ENCODE measurements around the gene MBTD1. TPM values are rescaled to one million over a fixed set of nuclear protein-coding genes. Genes with fewer than 3 reads are reported as not detected.

MBTD1 gene
- total and polyA plus RNA-seq, 8 donors: 10.0 to 64.9 (median 52.3) TPM

DNA sequence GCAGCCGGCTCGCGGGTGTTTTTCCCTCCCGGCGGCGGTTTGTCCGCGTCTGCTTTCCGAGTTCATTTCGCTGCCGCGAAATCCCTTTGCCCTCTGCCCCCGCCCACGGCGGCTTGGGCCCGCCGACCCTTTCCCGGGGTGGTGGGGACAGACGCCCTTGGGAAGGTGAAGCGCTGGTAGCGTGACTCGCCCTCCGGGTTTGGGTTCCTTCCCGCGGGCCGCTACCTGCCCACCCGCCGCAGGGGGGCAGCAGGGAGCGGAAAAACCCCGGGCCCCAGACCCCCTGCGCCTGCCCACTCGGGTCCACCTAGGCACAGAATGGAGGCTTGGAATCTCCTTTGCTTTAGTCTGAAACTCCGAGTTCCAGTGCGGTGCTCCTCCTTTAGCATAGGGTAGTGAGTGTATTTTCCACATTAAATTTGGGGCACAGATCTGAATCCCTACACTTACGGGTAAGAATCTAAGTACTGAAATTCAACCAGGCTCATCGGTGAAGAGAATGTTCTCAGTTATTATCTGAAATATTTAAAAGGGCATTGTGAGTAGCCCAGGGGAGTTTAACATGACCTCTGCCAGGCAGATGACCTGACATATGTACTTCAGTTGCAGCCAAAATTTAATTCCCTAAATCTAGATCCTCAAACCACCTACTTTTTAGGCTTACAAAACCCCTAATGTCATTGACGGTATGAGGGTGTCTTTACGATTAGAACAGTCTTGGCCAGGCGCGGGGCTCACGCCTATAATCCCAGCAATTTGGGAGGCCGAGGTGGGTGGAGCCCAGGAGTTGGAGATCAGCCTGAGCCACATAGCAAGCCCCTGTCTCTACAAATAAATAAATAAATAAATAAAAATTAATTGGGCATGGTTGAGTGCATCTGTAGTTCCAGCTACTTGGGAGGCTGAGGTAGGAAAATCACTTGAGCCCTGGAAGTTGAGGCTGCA lies 92.6 kb downstream of the MBTD1 start:
- no peaks in the 10 kb centered on the region for H3K9me3 ChIP-seq
- ATAC-seq: peak; percentile 59
- H3K36me3 ChIP-seq: peaks cover 0 to 49% of the 10 kb centered on the region in 2 donors
- peak overlapping the region; percentile 84 to 97 for H3K4me3 ChIP-seq
- DNase-seq: peak in 3 of 4 donors; percentile 48 to 89 (median 62)
- intact Hi-C loops (cut with DNase I): no loop called here
- peak overlapping the region; percentile 88 to 95 for H3K27ac ChIP-seq
- H3K4me1 ChIP-seq: peaks cover 0 to 28% of the 10 kb centered on the region in 2 donors
- no peaks in the 10 kb centered on the region for H3K27me3 ChIP-seq
- TF ChIP-seq, protein P1, sequence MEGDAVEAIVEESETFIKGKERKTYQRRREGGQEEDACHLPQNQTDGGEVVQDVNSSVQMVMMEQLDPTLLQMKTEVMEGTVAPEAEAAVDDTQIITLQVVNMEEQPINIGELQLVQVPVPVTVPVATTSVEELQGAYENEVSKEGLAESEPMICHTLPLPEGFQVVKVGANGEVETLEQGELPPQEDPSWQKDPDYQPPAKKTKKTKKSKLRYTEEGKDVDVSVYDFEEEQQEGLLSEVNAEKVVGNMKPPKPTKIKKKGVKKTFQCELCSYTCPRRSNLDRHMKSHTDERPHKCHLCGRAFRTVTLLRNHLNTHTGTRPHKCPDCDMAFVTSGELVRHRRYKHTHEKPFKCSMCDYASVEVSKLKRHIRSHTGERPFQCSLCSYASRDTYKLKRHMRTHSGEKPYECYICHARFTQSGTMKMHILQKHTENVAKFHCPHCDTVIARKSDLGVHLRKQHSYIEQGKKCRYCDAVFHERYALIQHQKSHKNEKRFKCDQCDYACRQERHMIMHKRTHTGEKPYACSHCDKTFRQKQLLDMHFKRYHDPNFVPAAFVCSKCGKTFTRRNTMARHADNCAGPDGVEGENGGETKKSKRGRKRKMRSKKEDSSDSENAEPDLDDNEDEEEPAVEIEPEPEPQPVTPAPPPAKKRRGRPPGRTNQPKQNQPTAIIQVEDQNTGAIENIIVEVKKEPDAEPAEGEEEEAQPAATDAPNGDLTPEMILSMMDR (IDR thresholded peaks at IDR 0.05): peak; percentile 73 to 77

DNA sequence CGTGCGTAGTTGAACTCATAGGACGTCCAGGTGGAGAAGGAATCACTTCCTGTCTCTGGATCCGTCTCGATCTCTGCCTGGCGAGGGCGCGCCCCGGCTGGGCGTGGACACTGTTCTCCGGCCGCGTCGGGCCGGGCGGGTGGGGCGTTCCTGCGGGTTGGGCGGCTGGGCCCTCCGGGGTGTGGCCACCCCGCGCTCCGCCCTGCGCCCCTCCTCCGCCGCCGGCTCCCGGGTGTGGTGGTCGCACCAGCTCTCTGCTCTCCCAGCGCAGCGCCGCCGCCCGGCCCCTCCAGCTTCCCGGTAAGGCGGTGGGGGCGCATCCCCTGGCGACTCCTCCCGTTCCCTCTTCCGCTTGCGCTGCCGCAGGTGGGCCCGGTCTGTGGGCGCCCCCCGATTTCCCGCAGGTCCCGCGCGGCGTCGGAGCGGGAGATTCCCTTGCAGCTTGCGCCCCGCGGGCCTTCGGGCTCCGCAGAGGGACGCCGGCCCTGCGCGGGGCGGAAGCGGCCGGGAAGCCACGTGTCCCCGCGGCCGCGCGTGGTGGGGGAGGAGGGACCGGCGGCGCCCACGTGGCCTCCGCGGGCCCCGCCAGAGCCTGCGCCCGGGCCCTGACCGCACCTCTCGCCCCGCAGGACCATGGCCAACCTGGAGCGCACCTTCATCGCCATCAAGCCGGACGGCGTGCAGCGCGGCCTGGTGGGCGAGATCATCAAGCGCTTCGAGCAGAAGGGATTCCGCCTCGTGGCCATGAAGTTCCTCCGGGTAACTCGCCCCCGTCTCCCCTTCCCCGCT lies 93.5 kb downstream of the MBTD1 start, which contains the start of gene NME2:
TSS of gene NME2 (plus strand) at position 214 of the 789 bp plus-strand sequence. CDS start at position 634, 420 bp downstream.
- Histone ChIP-seq H3K27me3 (no peaks in the 10 kb centered on the region), H3K36me3 (peaks cover 0 to 49% of the 10 kb centered on the region in 2 donors), H3K27ac (peak within 1 kb of the TSS; percentile 88 to 95), H3K4me1 (peaks cover 0 to 28% of the 10 kb centered on the region in 2 donors), H3K4me3 (peak within 1 kb of the TSS; percentile 84 to 97), H3K9me3 (no peaks in the 10 kb centered on the region)
- ATAC-seq: peak; percentile 97
- TF ChIP-seq, protein P1 (IDR thresholded peaks at IDR 0.05): no peak
- peak; percentile 80 to 98 (median 92) for DNase-seq
- intact Hi-C loops (cut with DNase I): no loop called here

DNA sequence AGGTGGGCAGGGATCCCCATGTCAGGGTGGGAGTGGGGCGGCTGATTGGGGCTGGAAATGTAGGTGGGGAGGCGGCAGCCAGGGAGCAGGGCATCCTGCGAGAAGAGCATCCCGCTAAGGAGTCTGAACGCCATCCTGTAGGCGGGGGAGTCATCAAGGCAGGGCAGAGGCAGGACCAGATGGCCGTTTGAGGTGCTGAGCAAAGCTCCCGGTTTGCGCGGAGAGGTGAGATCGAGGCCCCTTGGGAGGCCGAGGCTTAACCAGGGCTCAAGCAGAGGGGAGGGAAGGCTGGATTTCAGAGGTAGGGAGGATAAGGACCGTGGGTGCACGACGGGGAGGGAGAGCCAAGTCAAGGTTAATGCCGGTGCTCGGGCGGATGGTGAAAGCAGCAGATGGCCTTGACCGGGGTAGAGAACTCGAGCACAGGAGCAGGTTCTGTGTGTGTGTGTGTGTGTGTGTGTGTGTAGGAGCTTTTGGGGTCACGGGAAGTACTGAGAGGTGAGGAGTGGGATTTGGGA lies 94.1 kb downstream of the MBTD1 start:
- Histone ChIP-seq H3K36me3 (peaks cover 0 to 49% of the 10 kb centered on the region in 2 donors), H3K27ac (peak overlapping the region; percentile 88 to 95), H3K27me3 (no peaks in the 10 kb centered on the region), H3K4me3 (peak overlapping the region; percentile 84 to 97), H3K9me3 (no peaks in the 10 kb centered on the region), H3K4me1 (peaks cover 0 to 28% of the 10 kb centered on the region in 2 donors)
- DNase-seq (peak in 1 of 4 donors; percentile 39), ATAC-seq (peak; percentile 24)
- TF ChIP-seq, protein P1 (IDR thresholded peaks at IDR 0.05): no peak
- intact Hi-C loops (cut with DNase I): no loop called here

DNA sequence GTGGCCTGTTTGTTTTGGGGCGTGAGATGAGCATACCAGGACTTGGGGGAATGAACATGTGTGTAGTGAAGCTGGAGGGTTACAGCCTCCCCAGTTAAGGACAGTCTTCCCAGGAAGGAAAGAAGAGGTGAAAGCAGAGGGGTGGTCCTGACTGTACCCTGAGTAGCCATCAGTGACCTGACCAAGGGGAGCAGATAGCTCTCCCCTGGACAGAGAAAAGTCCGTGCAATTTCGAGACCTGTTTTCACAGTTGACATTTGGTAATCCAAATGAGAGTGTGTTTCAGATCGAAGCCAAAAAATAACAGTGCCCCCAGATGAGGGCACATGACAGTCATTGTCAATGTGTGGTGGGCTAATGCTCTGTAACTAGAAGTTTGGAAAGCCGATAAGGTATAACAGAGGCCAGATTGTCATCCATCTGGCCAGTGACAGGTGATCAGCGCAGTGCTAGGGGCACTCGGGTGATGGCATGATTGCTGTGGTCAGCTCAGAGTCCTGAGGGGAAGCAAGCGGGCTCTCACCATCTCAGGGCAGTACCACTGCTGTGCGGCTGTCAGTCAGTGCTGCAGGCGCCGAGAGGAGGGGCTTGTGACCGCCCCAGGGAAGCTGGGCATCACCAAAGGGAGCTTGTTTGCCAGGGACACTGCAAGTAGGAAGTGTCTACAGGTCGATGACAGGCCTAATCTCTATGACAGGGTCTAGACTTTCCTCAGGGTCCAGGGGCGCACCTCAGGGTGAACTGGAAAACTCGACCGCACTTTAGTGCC lies 94.8 kb downstream of the MBTD1 start:
- Histone ChIP-seq H3K9me3 (no peaks in the 10 kb centered on the region), H3K4me3 (peak overlapping the region in 1 of 2 donors; percentile 84), H3K4me1 (peaks cover 0 to 28% of the 10 kb centered on the region in 2 donors), H3K36me3 (peaks cover 0 to 49% of the 10 kb centered on the region in 2 donors), H3K27me3 (no peaks in the 10 kb centered on the region), H3K27ac (peak overlapping the region; percentile 88 to 95)
- TF ChIP-seq, protein P1 (IDR thresholded peaks at IDR 0.05): no peak
- DNase-seq: no peak
- ATAC-seq: no peak
- intact Hi-C loops (cut with DNase I): no loop called here

Data from left lung (tissue), 10 donors.